Right cardiac atrium (tissue), 5 donors: ENCODE results near the gene MCOLN1. TPM values are rescaled to one million over a fixed set of nuclear protein-coding genes. Genes with fewer than 3 reads are reported as not detected.
A peak's percentile ranks its signal among the peaks of the same experiment; 100 is the strongest.
"Not testable (repeated sequence)": the region's sequence is repeated elsewhere in the genome, so short reads cannot be mapped to it uniquely, and the experiment has no call there.

Experiments
- ATAC-seq, 2 donors: fragments of 200-7000 bp; cut with Tn5 transposase; one replicate each; pipeline versions ENCODE4 v1.8.0 to v1.9.1; 2020; ENCODE audit warnings: moderate library complexity in 2 of 2, mild to moderate bottlenecking in 1 of 2
- DNase-seq, 3 donors: peaks; one replicate each; pipeline ENCODE4 v3.0.0-alpha.2; 2020
- H3K27ac ChIP-seq: one replicate; pipeline ENCODE4 v1.5.1; 2013; ENCODE audit warnings: mild to moderate bottlenecking, low read length, control low read depth, moderate library complexity
- H3K27me3 ChIP-seq: one replicate; pipeline ENCODE4 v1.6.1; 2013; ENCODE audit not compliant: control insufficient read depth, insufficient read depth
- H3K4me1 ChIP-seq: one replicate; pipeline ENCODE4 v1.6.1; 2013; ENCODE audit warnings: low read length; ENCODE audit not compliant: control insufficient read depth, insufficient read depth
- H3K4me3 ChIP-seq: one replicate; pipeline ENCODE4 v1.5.1; 2013; ENCODE audit warnings: low read length, control low read depth
- H3K9me3 ChIP-seq: one replicate; pipeline ENCODE4 v1.6.1; 2013; ENCODE audit warnings: low read length; ENCODE audit not compliant: control insufficient read depth
- WGBS: extraction: QIAGEN DNeasy Blood & Tissue Kit; methylation state at CpG from one replicate; pipeline ENCODE4 v1.1.7; 2013; 5-methylcytosine and 5-hydroxymethylcytosine counted together
- intact Hi-C, 4 donors: fragments of 100-400 bp; cut with DNase I; formaldehyde crosslinking; loops; one replicate each; pipeline versions ENCODE4 v1.11.0 to v1.14.0; 2022 to 2023
- polyA plus RNA-seq: library from polyadenylated mRNA; stranded (reverse); fragments of 200-250 nt; gene quantifications from one replicate; pipeline ENCODE4 v1.2.3, GENCODE V29; 2013
- total RNA-seq, 4 donors: library from RNA; stranded (reverse); fragmentation: NEBNext Ultra II Directional; extraction: Animal tissue kit (Norgen Biotek cat#: 25700); gene quantifications; one replicate each; pipeline ENCODE4 v1.2.1, GENCODE V29; 2021
- donor health status: healthy with polysubstance abuse.
- donor health status: DM: no; HTN: yes; CAD: no.
- donor health status: DM: no; HTN: no; CAD: no.
- donor health status: DM: no; HTN: yes; CAD: no; lungs with severe emphysema.
- donor health status: DM: yes; HTN: yes; CAD: no.

MCOLN1 gene
- total and polyA plus RNA-seq, 5 donors, result 19.5 to 24.4 (median 21.3) TPM

- intact Hi-C loops, result no loop called here
- Histone ChIP-seq H3K27ac (no peak overlapping the region), H3K4me3 (no peak overlapping the region), H3K9me3 (no peaks in the 10 kb centered on the region), H3K27me3 (no peaks in the 10 kb centered on the region), H3K4me1 (no peaks in the 10 kb centered on the region)
- DNase-seq, result no peak
- WGBS, result 92% methylated on average over 18 of the region's 18 CpGs
- ATAC-seq, result no peak
Measured at GRCh38 chr19:7558667-7559066, 36.2 kb downstream of the MCOLN1 start.

DNA sequence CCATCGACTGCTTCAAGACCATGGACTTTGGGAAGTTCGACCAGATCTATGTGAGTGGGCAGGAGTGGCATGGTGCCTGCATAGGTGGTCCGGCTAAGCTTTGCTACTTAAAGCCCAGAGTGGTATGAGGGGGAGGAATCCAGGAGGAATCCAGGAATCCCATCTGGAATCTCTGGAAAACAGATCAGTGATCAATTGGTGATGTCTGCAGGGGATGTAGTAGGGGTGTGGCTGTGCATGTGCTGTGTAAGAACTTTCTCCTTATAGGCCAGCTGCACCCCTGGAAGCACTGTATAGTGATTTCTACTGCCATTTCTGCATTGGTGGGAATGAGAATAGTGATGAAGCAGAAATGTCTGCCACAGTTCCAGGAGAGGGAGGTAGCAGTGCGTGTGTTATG, 36.7 kb downstream of the MCOLN1 start:
- no peaks in the 10 kb centered on the region for H3K27me3 ChIP-seq
- intact Hi-C loops, result no loop called here
- no peak overlapping the region for H3K4me3 ChIP-seq
- no peak overlapping the region for H3K27ac ChIP-seq
- ATAC-seq, result no peak
- no peaks in the 10 kb centered on the region for H3K4me1 ChIP-seq
- DNase-seq, result no peak
- no peaks in the 10 kb centered on the region for H3K9me3 ChIP-seq
- WGBS, result 96% methylated on average over 4 of the region's 4 CpGs

GRCh38 chr19:7560255-7560654, 37.8 kb downstream of the MCOLN1 start:
- DNase-seq, result no peak
- WGBS, result 96% methylated on average over 2 of the region's 2 CpGs
- Histone ChIP-seq H3K27me3 (no peaks in the 10 kb centered on the region), H3K9me3 (no peaks in the 10 kb centered on the region), H3K27ac (no peak overlapping the region), H3K4me3 (no peak overlapping the region), H3K4me1 (no peaks in the 10 kb centered on the region)
- intact Hi-C loops, result loop anchor here in 1 of 4 donors (10.0 kb wide), 1 partner anchor 125 kb away; the partner anchor contains the start of gene TRAPPC5
- no peak for ATAC-seq

- H3K4me3 ChIP-seq, result no peak overlapping the region
- H3K9me3 ChIP-seq, result no peaks in the 10 kb centered on the region
- no peak overlapping the region for H3K27ac ChIP-seq
- H3K4me1 ChIP-seq, result no peaks in the 10 kb centered on the region
- DNase-seq (no peak), ATAC-seq (peak; percentile 25 to 41)
- intact Hi-C loops, result loop anchor here in 1 of 4 donors (10.0 kb wide), 1 partner anchor 123 kb away; the partner anchor contains the start of gene TRAPPC5
- H3K27me3 ChIP-seq, result no peaks in the 10 kb centered on the region
- WGBS, result 82% methylated on average over 17 of the region's 17 CpGs
Measured at GRCh38 chr19:7561325-7561724, 38.9 kb downstream of the MCOLN1 start.

DNA sequence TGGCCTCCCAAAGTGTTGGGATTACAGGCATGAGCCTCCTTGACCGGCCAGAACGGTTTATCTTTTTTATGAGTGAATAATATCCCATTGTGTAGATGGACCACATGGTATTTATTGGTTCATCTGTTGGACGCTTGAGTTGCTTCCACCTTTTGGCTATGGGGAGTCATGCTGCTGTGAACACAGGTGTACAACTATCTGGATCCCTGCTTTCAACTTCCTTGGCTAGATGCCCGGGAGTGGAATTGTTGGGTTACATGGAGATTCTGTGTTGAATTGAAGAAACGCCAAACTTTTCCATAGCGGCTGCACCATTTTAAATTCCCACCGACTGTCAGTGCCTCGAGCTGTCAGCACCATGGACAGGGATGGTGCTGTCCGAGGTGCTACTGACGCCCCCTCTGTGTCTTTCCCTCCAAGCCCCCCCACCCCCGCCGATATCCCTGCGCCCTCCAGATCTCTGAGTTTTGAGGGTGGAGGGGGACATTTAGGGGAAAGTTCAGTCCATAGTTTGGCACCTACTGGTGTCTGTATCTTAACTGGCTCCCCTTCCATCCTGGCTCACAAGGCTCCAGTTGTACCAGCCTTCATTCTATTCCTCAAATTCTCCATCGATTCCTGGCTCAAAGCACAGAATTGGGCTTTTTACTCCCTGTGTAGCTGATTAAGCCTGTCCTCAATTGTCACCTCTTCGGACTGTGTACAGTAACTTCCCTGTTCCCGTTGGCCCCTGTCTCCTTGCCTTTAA, 40.4 kb downstream of the MCOLN1 start:
- H3K9me3 ChIP-seq, result no peaks in the 10 kb centered on the region
- DNase-seq (no peak), ATAC-seq (no peak)
- no peak overlapping the region for H3K27ac ChIP-seq
- 56% methylated on average over 16 of the region's 16 CpGs for WGBS
- H3K4me3 ChIP-seq, result no peak overlapping the region
- intact Hi-C loops, result loop anchor here in 1 of 4 donors (10.0 kb wide), 1 partner anchor 122 kb away; the partner anchor contains the start of gene TRAPPC5
- H3K27me3 ChIP-seq, result no peaks in the 10 kb centered on the region
- H3K4me1 ChIP-seq, result no peaks in the 10 kb centered on the region

DNA sequence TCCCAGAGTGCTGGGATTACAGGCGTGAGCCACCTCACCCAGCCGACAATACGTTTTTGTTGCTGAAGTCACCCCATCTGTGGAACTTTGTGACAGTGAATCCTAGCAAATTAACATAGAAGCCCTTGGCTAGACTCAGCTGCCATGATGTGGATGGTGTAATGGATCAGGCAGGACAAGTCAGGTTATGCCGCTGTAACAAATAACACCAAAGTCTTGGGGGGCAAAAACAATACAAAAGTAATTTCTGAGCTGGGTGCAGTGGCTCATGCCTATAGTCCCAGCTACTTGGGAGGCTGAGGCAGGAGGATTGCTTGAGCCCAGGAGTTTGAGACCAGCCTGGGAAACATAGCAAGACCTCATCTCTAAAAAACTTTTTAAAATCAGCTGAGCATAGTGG, 42.4 kb downstream of the MCOLN1 start:
- no peak for ATAC-seq
- 90% methylated on average over 4 of the region's 4 CpGs for WGBS
- Histone ChIP-seq H3K4me1 (no peaks in the 10 kb centered on the region), H3K27me3 (no peaks in the 10 kb centered on the region), H3K4me3 (no peak overlapping the region), H3K9me3 (no peaks in the 10 kb centered on the region), H3K27ac (no peak overlapping the region)
- intact Hi-C loops, result loop anchor here in 2 of 4 donors (5.0 to 10.0 kb wide), 3 partner anchors 112 to 237 kb away; partner anchors contain the start of genes MCEMP1 (in 1 of the 2) and TRAPPC5 (in 1 of the 2)
- DNase-seq, result no peak

GRCh38 chr19:7565332-7565731, 42.9 kb downstream of the MCOLN1 start:
- intact Hi-C loops, result loop anchor here in 2 of 4 donors (5.0 to 10.0 kb wide), 3 partner anchors 112 to 237 kb away; partner anchors contain the start of genes MCEMP1 (in 1 of the 2) and TRAPPC5 (in 1 of the 2)
- Histone ChIP-seq H3K27me3 (no peaks in the 10 kb centered on the region), H3K4me3 (no peak overlapping the region), H3K4me1 (no peaks in the 10 kb centered on the region), H3K9me3 (no peaks in the 10 kb centered on the region), H3K27ac (no peak overlapping the region)
- DNase-seq (no peak), ATAC-seq (no peak)
- 71% methylated on average over 5 of the region's 5 CpGs for WGBS

- DNase-seq, result no peak
- intact Hi-C loops, result loop anchor here in 1 of 4 donors (10.0 kb wide), 1 partner anchor 224 kb away; no protein-coding TSS in a partner anchor
- no peak for ATAC-seq
- Histone ChIP-seq H3K27ac (no peak overlapping the region), H3K27me3 (no peaks in the 10 kb centered on the region), H3K9me3 (no peaks in the 10 kb centered on the region), H3K4me1 (no peaks in the 10 kb centered on the region), H3K4me3 (no peak overlapping the region)
- WGBS, result 83% methylated on average over 5 of the region's 5 CpGs
Measured at GRCh38 chr19:7570761-7571160, 48.3 kb downstream of the MCOLN1 start.

GRCh38 chr19:7575434-7576040, 53.1 kb downstream of the MCOLN1 start:
- no peak overlapping the region for H3K4me3 ChIP-seq
- intact Hi-C loops, result loop anchor here in 1 of 4 donors (10.0 kb wide), 1 partner anchor 219 kb away; no protein-coding TSS in a partner anchor
- 79% methylated on average over 9 of the region's 9 CpGs for WGBS

GRCh38 chr19:7577422-7577821, 55.0 kb downstream of the MCOLN1 start:
- not testable (repeated sequence) for DNase-seq, ATAC-seq
- WGBS, result 86% methylated on average over 1 of the region's 1 CpG

More at GRCh38 chr19:7575434-7576040, 53.1 kb downstream of the MCOLN1 start:
- no peak overlapping the region for H3K27ac ChIP-seq
- H3K4me1 ChIP-seq, result no peaks in the 10 kb centered on the region
- ATAC-seq, result no peak
- no peaks in the 10 kb centered on the region for H3K9me3 ChIP-seq
- DNase-seq, result no peak
- no peaks in the 10 kb centered on the region for H3K27me3 ChIP-seq

DNA sequence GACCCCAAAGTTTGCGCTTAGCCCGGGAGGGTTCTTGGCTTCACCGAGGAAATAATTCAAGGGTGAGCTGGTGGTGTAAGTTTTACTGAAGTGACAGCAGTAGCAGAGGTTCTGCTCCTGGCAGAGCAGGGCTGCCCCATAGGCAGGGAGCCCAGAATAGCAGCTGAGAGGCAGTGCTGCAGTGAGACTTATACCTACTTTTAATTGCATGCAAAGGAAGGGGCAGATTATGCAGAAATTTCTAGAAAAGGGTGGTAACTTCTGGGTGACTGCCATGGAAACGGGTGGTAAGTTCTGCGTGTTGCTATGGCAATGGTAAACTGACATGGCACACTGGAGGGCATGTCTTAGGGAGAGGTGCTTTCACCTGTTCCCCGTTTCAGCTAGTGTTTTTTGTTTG, 55.7 kb downstream of the MCOLN1 start:
- Histone ChIP-seq H3K4me1 (no peaks in the 10 kb centered on the region), H3K9me3 (no peaks in the 10 kb centered on the region), H3K27ac (no peak overlapping the region), H3K4me3 (no peak overlapping the region), H3K27me3 (no peaks in the 10 kb centered on the region)
- intact Hi-C loops, result loop anchor here in 1 of 4 donors (10.0 kb wide), 1 partner anchor 217 kb away; no protein-coding TSS in a partner anchor
- no peak for ATAC-seq
- no peak for DNase-seq
- WGBS, result 64% methylated on average over 6 of the region's 6 CpGs

More at GRCh38 chr19:7577422-7577821, 55.0 kb downstream of the MCOLN1 start:
- H3K27ac ChIP-seq, H3K4me1 ChIP-seq, H3K27me3 ChIP-seq, H3K4me3 ChIP-seq, H3K9me3 ChIP-seq: not testable (repeated sequence)
- intact Hi-C loops, result loop anchor here in 1 of 4 donors (10.0 kb wide), 1 partner anchor 217 kb away; no protein-coding TSS in a partner anchor
